IPS-20b (cell line): ENCODE measurements around the gene OR52D1.

ENCODE experiments used
- H3K27ac ChIP-seq: one replicate; pipeline ENCODE4 v1.5.1; 2013; ENCODE audit warnings: low read length
- H3K27me3 ChIP-seq: 2 replicates; pipeline ENCODE4 v1.6.1; 2013; ENCODE audit warnings: mild to moderate bottlenecking, low read length, inconsistent platforms; ENCODE audit not compliant: insufficient read depth
- H3K36me3 ChIP-seq: 2 replicates; pipeline ENCODE4 v1.6.1; 2013; ENCODE audit warnings: low read depth, mild to moderate bottlenecking, inconsistent platforms, low read length, moderate library complexity; ENCODE audit not compliant: insufficient read depth
- H3K4me1 ChIP-seq: 2 replicates; pipeline ENCODE4 v1.6.1; 2013; ENCODE audit warnings: mild to moderate bottlenecking, control low read depth, inconsistent platforms, low read length, moderate library complexity; ENCODE audit not compliant: insufficient read depth
- H3K4me3 ChIP-seq: 2 replicates; pipeline ENCODE4 v1.5.1; 2013; ENCODE audit warnings: mild to moderate bottlenecking, low read length, inconsistent platforms
- H3K9ac ChIP-seq: 2 replicates; pipeline ENCODE4 v1.6.1; 2013; ENCODE audit warnings: low read depth, mild to moderate bottlenecking, inconsistent platforms, low read length, moderate library complexity
- H3K9me3 ChIP-seq: 2 replicates; pipeline ENCODE4 v1.6.1; 2013; ENCODE audit warnings: mild to moderate bottlenecking, low read depth, low read length, inconsistent platforms; ENCODE audit not compliant: insufficient read depth

The OR52D1 gene

DNA sequence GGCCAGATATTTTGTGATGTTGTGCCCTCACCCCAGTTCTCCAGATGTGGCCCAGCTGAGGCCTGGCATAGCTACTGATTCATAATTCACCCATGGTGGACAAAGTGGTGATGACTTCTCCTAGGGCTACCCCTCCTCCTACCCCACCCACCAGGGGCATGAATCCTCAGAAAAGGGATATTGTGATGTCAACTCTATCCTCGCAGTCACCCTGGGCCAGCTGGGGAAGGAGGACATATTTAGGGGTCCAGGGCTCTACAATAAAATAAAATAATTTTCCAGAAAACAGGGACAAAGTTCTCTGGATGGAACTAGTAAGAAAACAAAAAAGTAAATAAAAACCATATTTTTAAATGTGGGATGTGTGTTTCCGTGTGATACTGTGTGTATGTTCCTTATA, 28.1 kb downstream of the OR52D1 start, which contains the start of gene UBQLNL:
Gene UBQLNL, minus strand, starts transcription at position 101 of the 400 bp plus-strand sequence. CDS start 258 bp downstream, outside the sequence.
- Histone ChIP-seq H3K27ac (no peak within 1 kb of the TSS), H3K36me3 (no peaks in the 10 kb centered on the region), H3K9me3 (no peaks in the 10 kb centered on the region), H3K4me1 (no peaks in the 10 kb centered on the region), H3K27me3 (no peaks in the 10 kb centered on the region), H3K9ac (no peak within 1 kb of the TSS), H3K4me3 (no peak within 1 kb of the TSS)

DNA sequence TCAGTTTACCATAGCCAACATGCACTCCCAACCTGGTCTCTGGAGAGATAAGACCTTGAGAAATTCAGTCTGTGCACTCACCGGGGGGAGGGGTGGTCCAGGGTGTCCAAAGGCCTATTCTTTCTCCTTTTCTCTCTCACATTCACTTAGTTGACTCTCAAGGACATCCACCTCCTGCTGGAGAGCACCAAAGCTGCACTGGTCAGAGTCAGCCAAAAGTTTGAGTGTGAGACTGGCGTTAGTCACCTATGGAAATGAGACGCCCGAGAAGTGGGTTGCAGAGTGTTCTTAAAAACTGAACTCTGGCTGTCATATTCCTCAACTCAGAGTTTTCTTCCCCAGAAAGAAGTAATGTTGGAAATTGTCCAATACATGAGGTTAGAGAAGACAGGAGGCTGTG, 33.1 kb downstream of the OR52D1 start:
- Histone ChIP-seq H3K4me1 (no peaks in the 10 kb centered on the region; the same call in 1 of the 2 replicates), H3K36me3 (no peaks in the 10 kb centered on the region), H3K9ac (no peak overlapping the region), H3K4me3 (no peak overlapping the region), H3K9me3 (no peaks in the 10 kb centered on the region), H3K27ac (no peak overlapping the region), H3K27me3 (no peaks in the 10 kb centered on the region; the same call in 1 of the 2 replicates)

DNA sequence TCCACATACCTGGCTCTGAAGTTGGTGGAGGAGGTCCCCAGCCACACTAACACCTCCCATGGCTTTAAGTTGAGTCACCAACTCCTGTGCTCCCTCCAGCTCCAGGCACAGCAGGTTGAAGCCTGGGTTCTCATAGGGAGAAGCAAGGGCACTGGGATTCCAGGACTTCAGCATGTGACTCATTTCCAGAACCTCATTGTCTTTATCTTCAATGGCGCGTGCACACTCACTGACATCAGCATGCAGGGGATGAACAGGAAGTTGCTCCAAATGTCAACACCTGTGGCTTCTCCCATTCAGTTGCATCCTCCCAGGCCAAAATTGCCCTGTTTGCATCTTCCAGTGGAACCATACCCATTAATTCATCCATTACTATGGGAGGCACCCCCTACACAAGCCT, 33.8 kb downstream of the OR52D1 start:
- Histone ChIP-seq H3K27ac (no peak overlapping the region), H3K9me3 (no peaks in the 10 kb centered on the region), H3K9ac (no peak overlapping the region), H3K27me3 (no peaks in the 10 kb centered on the region; the same call in 1 of the 2 replicates), H3K36me3 (no peaks in the 10 kb centered on the region), H3K4me3 (no peak overlapping the region), H3K4me1 (no peaks in the 10 kb centered on the region; the same call in 1 of the 2 replicates)

DNA sequence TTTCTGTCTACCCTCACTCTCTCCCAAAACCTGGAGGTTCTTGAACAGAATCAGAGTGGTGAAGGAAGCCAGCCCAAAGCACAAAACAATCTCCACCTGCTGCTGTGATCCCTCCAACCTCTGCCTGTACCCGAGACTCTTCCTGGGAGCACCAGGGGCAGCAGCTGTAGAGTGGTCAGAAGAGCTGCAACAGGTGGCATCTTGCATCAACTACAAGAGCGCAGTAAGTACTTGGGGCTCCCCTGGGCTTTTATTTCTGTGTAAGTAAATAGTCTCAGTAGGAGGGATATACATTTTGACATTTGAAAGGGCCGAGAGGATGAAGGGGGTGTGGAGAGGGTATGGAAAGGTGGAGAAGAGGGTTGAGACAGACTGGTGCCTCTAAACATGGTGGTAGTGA, 36.3 kb downstream of the OR52D1 start:
- H3K4me3 ChIP-seq, result no peak overlapping the region
- no peaks in the 10 kb centered on the region for H3K36me3 ChIP-seq
- H3K9me3 ChIP-seq, result no peaks in the 10 kb centered on the region
- no peaks in the 10 kb centered on the region; the same call in 1 of the 2 replicates for H3K27me3 ChIP-seq
- H3K27ac ChIP-seq, result no peak overlapping the region
- H3K4me1 ChIP-seq, result no peaks in the 10 kb centered on the region; the same call in 1 of the 2 replicates
- H3K9ac ChIP-seq, result no peak overlapping the region

DNA sequence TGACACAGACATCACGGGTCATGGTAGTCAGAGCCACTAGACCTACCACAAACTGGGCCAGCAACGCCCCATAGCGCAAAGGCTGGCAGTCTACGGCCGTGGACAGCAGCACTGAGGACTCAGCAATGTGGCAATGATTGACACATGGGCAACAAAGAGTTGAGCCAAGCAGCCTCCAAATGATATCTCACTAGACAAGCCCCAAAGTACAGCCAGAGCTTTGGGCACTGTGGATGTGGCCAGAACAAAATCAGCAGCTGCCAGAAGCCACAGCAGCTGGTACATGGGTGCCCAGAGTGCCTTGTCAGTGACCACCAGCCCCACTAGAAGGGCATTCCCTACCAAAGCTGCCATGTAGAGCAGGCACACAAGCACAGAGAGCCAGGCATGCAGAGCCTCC, 39.2 kb downstream of the OR52D1 start:
- H3K36me3 ChIP-seq, result no peaks in the 10 kb centered on the region
- H3K27ac ChIP-seq, result no peak overlapping the region
- no peak overlapping the region for H3K9ac ChIP-seq
- no peaks in the 10 kb centered on the region; the same call in 1 of the 2 replicates for H3K4me1 ChIP-seq
- no peaks in the 10 kb centered on the region for H3K9me3 ChIP-seq
- H3K27me3 ChIP-seq, result no peaks in the 10 kb centered on the region; the same call in 1 of the 2 replicates
- no peak overlapping the region for H3K4me3 ChIP-seq

- Histone ChIP-seq H3K9me3 (no peaks in the 10 kb centered on the region), H3K4me1 (no peaks in the 10 kb centered on the region; the same call in 1 of the 2 replicates), H3K4me3 (no peak overlapping the region), H3K36me3 (no peaks in the 10 kb centered on the region), H3K9ac (no peak overlapping the region), H3K27me3 (no peaks in the 10 kb centered on the region), H3K27ac (no peak overlapping the region)
Observed at GRCh38 chr11:5528495-5528894, 40.0 kb downstream of the OR52D1 start.

- no peaks in the 10 kb centered on the region for H3K9me3 ChIP-seq
- no peak overlapping the region for H3K9ac ChIP-seq
- no peaks in the 10 kb centered on the region for H3K4me1 ChIP-seq
Observed at GRCh38 chr11:5531053-5531831, 42.8 kb downstream of the OR52D1 start.

DNA sequence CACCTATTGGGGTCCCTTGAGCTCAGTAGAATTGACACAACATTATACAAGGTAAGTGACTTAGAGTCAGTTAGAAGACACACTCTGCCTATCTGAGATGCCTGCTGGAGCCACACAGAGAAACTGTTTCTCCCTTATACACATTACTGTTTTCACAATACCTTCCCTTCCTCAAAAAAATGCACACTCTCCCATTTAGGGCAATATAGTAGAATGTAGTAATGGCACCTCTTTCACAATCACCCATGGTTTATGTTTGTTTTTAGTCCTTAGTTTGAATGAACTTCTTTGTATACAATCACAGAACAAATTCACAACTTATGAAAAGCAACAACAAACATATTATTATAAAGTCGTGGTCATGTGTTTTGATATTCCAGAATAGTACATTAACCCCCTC, 45.6 kb downstream of the OR52D1 start:
- H3K27ac ChIP-seq, result no peak overlapping the region
- no peaks in the 10 kb centered on the region for H3K36me3 ChIP-seq
- no peaks in the 10 kb centered on the region for H3K4me1 ChIP-seq
- no peaks in the 10 kb centered on the region for H3K27me3 ChIP-seq
- H3K4me3 ChIP-seq, result no peak overlapping the region
- H3K9ac ChIP-seq, result no peak overlapping the region
- no peaks in the 10 kb centered on the region for H3K9me3 ChIP-seq

More at GRCh38 chr11:5531053-5531831, 42.8 kb downstream of the OR52D1 start:
- Histone ChIP-seq H3K27ac (no peak overlapping the region), H3K27me3 (no peaks in the 10 kb centered on the region), H3K4me3 (no peak overlapping the region), H3K36me3 (no peaks in the 10 kb centered on the region)

- Histone ChIP-seq H3K27ac (no peak overlapping the region), H3K9ac (no peak overlapping the region), H3K9me3 (no peaks in the 10 kb centered on the region), H3K4me3 (no peak overlapping the region), H3K27me3 (no peaks in the 10 kb centered on the region), H3K4me1 (no peaks in the 10 kb centered on the region), H3K36me3 (no peaks in the 10 kb centered on the region)
Observed at GRCh38 chr11:5536482-5536881, 48.0 kb downstream of the OR52D1 start.
